Right ventricle myocardium superior (tissue), 1 donor: ENCODE measurements around the gene OGG1. TPM values are rescaled to one million over a fixed set of nuclear protein-coding genes. Genes with fewer than 3 reads are reported as not detected.
A peak's percentile ranks its signal among the peaks of the same experiment; 100 is the strongest.
"Not testable (repeated sequence)": the region's sequence is repeated elsewhere in the genome, so short reads cannot be mapped to it uniquely, and the experiment has no call there.

ENCODE experiments used
- ATAC-seq: fragments of 200-7000 bp; cut with Tn5 transposase; one replicate; pipeline ENCODE4 v1.9.1; 2020; ENCODE audit warnings: mild to moderate bottlenecking; ENCODE audit not compliant: poor library complexity
- DNase-seq: peaks from one replicate; pipeline ENCODE4 v3.0.0-alpha.2; 2020
- intact Hi-C: fragments of 100-400 bp; cut with DNase I; formaldehyde crosslinking; loops from one replicate; pipeline ENCODE4 v1.11.2; 2022
- total RNA-seq: library from RNA; stranded (reverse); fragmentation: NEBNext Ultra II Directional; extraction: Animal tissue kit (Norgen Biotek cat#: 25700); gene quantifications from one replicate; pipeline ENCODE4 v1.2.1, GENCODE V29; 2021
- donor health status: DM: no; HTN: yes; CAD: no; lungs with severe emphysema.

The OGG1 gene
- total RNA-seq, 1 donor from 2014 or later, result 8.3 TPM

GRCh38 chr3:9750556-9751411 lies 1.0 kb downstream of the OGG1 start:
- ATAC-seq, result no peak
- intact Hi-C loops, result no loop called here

DNA sequence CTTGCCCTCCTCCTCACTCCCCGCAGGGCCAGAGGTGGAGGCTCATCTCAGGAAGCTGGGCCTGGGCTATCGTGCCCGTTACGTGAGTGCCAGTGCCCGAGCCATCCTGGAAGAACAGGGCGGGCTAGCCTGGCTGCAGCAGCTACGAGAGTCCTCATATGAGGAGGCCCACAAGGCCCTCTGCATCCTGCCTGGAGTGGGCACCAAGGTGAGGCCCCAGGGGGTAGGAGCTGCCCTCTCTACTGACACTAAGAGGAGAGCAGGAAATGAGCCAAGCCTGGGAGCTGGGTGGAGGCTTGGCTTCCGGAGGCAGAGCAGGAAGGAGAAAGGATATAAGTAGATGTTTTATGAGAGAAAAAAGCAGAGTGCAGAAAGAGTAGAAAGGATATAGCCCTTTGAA lies 4.9 kb downstream of the OGG1 start:
- no peak for ATAC-seq

More at GRCh38 chr3:9750556-9751411, 1.0 kb downstream of the OGG1 start:
- no peak for DNase-seq

DNA sequence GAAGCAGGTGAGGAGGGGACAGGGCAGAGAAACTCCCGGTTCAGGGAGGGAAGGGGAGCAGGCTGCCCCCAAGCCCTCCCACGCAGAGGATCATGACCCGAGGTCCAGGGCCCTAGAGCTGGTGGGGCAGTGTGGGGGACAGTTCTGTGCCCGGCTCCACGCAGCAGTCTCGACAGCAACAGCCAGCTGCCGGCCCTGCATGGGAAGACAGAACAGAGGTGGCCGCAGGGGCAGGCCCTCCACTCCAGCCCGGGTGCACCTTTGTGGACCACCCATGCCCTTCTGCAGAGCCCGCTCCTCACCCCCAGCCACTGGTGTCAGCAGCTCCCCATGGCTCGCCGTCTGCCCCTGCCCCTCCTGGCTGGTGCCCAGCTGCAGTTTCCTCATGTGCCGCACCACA lies 7.7 kb downstream of the OGG1 start:
- DNase-seq (no peak), ATAC-seq (no peak)
- intact Hi-C loops, result no loop called here

More for the DNA sequence above, 4.9 kb downstream of the OGG1 start:
- no peak for DNase-seq
- intact Hi-C loops, result no loop called here

DNA sequence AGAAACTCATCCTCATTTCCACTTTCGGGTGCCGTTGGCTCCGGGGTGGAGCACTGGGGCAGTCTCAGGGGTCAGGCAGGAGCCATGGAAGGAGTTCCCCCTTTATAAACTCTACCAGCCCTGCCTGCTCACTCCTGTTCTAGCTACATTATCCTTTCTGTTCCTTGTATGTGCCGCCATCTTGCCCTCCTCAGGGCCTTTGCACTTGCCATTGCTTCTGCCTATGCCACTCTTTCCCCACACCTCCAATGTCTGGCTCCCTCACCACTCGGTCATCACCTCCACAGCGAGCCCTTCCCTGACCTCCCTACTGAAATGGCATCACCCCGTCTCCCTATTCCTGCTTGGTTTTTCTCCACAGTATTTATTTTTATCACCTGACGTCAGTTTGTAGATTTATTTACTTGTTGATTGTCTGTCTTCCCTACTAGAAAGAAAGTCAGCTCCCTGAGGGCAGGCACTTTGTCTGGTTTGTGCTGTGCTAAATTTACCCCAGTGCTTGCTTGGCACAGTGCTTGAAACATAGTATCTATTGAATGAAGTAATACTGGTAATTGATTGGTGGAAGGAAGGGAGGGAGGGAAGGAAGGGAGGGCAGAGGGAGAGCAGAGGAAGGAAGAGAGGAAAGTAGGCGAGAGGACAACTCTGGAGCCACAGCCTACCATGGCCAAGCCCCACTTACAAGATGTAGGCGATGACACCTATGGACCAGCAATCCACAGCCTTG lies 11.2 kb downstream of the OGG1 start:
- no peak for ATAC-seq
- no peak for DNase-seq
- intact Hi-C loops, result no loop called here

- intact Hi-C loops, result no loop called here
- ATAC-seq (no peak), DNase-seq (no peak)
Measured at GRCh38 chr3:9761919-9762318, 12.2 kb downstream of the OGG1 start.

DNA sequence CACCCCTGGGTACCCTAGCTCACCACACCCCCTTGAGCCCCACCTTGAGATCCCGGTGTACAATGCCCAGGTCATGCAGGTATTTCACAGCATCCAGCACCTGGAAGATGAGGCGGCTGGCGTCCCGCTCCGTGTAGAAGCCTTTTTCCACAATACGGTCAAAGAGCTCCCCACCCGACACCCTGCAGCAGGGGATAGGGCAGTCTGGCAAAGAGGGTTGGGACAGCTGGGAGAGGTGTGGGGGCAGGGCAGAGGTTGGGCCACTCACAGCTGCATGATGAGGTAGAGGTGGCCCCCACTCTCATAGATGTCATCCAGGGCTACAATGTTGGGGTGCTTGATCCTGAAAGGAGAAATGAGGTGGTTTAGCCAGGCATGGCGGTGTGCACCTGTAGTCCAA lies 13.1 kb downstream of the OGG1 start:
- ATAC-seq (no peak), DNase-seq (no peak)
- intact Hi-C loops, result no loop called here

GRCh38 chr3:9765865-9766264 lies 16.1 kb downstream of the OGG1 start:
- intact Hi-C loops, result no loop called here
- no peak for DNase-seq
- ATAC-seq, result no peak

DNA sequence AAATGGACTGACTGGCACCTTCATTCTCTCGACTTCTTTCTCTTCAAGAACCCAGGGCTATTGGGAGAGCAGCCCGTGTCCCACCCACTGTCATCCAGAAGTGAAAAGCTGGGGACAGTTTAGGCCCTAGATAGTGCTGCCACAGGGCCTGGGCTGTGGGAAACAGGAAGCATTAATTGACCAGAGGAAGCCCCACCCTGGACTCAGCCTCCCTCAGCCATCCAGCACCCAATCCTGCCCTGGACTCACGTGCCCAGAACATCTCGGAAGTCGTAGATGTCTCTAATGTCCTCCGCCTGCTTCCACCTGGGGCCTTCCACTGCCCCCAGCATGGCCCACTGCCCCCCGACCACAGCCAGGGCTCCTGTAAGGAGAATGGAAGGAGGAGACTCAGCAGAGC lies 17.7 kb downstream of the OGG1 start:
- intact Hi-C loops, result no loop called here
- ATAC-seq (no peak), DNase-seq (peak; percentile 60)

DNA sequence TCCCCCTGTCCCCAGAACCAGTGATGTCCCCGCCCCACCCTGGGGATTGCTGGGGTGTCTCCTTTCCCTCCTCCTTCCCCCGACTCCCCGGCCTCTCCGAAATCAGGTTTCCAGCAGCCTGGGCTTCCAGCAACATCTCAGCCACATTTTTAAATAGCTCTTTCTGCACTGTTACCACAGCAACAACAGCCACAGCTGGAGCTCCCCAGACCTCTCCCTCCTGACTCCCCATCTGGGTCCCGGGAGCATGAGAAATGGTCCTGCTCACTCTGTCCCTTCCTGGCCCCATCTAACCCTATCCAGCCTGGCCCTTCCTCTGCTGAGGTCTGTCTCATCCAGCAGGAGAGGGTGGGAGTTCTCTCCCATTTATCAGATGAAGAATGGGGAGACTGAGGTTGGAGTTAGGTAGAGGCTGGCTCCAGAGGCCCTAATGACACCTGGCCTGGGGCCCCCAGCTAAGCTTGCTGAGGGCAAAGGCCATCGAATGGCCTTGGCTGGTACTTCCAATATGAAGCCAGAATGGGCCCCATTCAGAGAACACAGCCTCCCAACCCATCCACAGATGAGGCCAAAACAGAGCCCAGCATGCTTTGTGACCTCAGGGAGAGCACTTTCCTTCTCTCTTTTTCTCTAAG lies 18.5 kb downstream of the OGG1 start:
- DNase-seq (no peak), ATAC-seq (no peak)
- intact Hi-C loops, result no loop called here

GRCh38 chr3:9769012-9769411 lies 19.3 kb downstream of the OGG1 start:
- no peak for ATAC-seq
- intact Hi-C loops, result no loop called here
- no peak for DNase-seq

GRCh38 chr3:9769426-9770275 lies 19.9 kb downstream of the OGG1 start, which contains the start of gene CAMK1:
Gene CAMK1 (minus strand): TSS chr3:9769947. CDS start chr3:9767749, 2,198 bp downstream.
- ATAC-seq (peak; percentile 97), DNase-seq (peak; percentile 92)
- intact Hi-C loops, result no loop called here

DNA sequence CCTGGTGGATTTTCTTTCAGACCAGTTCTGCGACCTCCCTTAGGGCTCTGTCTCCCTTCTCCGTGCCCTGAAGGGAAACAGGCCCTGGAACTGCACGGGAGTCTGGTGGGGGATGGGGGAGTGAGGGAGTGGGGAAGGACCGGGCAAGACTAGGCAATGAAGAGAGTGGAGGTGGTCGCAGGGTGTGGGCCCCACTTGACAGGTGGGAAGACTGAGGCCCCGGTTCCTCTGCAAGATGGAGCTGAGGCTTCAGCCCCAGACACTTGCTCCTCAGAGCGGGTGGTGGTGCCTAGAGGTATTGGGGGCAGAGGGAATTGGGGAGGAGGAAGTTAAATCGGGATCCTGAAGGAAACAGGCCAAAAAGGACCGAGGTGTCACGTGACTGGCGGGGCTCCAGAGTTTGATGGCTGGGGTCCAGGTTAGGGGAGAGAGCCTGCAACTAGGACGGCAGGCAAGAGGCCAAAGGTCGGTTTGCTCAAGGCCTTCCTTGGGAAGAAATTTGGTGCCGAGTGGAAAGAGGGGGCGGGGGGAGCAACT lies 20.6 kb downstream of the OGG1 start:
- DNase-seq (peak; percentile 94), ATAC-seq (peak; percentile 55)
- intact Hi-C loops, result no loop called here

GRCh38 chr3:9771007-9771406 lies 21.3 kb downstream of the OGG1 start:
- ATAC-seq, intact Hi-C loops, DNase-seq: not testable (repeated sequence)

DNA sequence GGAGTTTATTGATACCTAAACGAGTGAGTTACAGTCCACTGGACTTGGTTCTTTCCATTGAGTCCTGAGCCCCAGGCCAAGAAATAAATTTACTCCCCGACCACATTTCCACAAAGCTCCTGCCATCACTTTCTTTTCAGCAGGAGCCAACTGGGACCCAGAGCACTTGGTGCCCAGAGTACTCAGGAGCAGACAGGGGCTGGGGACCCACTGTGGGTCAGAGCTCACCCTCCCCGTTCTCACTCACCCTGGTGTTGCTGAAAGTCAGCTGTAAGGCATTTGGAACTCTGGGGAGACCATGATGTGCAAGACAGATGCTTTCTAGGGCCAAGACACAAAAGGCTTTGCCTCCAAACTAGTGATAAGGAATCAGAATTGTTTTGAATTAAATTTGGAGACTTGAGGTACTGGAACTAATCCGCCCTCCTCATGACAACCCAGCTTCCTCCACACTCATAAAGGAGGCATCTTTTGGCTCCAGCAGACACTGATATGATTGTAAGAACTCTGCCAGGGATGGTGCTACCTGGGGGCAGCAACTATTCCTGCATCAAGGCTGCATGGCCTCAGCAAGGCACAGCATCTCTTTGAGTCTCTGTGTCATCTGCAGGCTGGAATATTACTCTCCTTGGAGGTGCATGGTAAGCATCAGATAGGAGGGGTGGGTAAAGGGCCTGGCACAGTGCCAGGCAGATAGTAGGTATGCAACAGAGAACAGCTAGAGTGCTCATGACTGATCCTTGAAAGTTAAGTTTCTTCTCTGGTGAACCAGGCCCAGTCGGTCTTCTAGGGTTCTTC lies 27.3 kb downstream of the OGG1 start:
- intact Hi-C loops, result no loop called here
- DNase-seq (no peak), ATAC-seq (no peak)

DNA sequence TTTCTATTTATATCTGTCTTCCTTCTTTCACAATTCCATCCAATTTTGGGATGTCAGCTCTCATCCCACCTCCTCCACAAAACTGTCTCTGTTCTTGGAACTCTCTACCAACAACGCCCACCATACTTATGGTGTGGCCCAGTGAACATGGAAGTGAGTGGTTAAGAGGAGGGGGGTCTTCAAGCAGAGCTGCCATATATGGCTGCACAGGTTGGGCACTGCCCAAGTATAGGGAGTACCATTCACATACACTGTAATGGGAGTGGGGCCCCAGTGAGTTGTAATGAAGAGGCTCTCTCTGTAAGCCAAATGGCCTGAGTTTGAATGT lies 27.9 kb downstream of the OGG1 start:
- DNase-seq (no peak), ATAC-seq (no peak)
- intact Hi-C loops, result no loop called here

GRCh38 chr3:9778143-9779074 lies 28.7 kb downstream of the OGG1 start:
- intact Hi-C loops, result no loop called here
- ATAC-seq (no peak), DNase-seq (peak; percentile 1)
